HG02870 (cell line): ENCODE results near the gene PARM1.

ENCODE experiments used
- ATAC-seq: cut with Tn5 transposase; IDR thresholded peaks from one replicate; pipeline ENCODE4 v1.9.1; 2021; ENCODE audit warnings: mild to moderate bottlenecking, moderate library complexity; ENCODE audit not compliant: unreplicated experiment

Gene PARM1

GRCh38 chr4:74942251-74942917, 9.5 kb downstream of the PARM1 start:
- peak; percentile 30 for ATAC-seq

DNA sequence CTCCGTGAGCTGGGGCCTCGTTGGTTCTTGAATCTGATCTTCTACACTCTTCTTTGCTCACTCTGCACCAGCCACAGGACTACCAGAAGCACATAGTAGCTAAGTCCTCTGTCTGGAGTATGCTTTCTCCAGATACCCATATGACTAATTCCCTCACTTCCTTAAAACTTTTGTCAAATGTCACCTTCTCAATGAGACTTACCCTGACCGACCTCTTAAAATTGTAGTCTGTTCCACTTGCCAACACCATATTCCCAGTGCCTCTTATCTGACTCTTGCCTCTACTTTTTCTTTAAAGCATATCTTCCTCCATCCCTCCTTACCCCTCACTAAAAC, 10.0 kb downstream of the PARM1 start:
- ATAC-seq = peak; percentile 49

- ATAC-seq = peak; percentile 82
Measured at GRCh38 chr4:74944354-74944793, 11.5 kb downstream of the PARM1 start.

DNA sequence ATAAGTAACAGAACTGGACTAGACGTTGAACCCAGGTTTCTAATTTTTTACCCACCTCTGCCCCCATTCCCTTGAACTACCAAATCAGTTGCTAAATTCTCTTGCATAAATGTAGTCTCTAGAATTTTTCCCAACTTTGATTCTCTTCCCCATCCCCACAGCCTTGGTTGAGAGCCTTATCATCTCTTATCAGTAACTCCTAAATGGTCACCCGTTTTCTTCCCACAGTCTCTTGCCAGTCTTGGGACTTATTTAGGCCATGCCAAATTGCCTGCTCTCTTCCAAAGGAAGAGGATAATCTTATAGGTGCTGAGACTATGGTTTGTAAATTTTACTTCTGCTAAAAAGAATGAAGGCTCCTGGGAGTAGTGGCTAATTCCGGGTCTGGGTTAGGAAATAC, 13.3 kb downstream of the PARM1 start:
- no peak for ATAC-seq

GRCh38 chr4:74947798-74948197, 14.9 kb downstream of the PARM1 start:
- ATAC-seq = no peak

- ATAC-seq = no peak
Measured at GRCh38 chr4:74948236-74948635, 15.3 kb downstream of the PARM1 start.

GRCh38 chr4:74950200-74950599, 17.3 kb downstream of the PARM1 start:
- no peak for ATAC-seq

- ATAC-seq = no peak
Measured at GRCh38 chr4:74950882-74951281, 18.0 kb downstream of the PARM1 start.

DNA sequence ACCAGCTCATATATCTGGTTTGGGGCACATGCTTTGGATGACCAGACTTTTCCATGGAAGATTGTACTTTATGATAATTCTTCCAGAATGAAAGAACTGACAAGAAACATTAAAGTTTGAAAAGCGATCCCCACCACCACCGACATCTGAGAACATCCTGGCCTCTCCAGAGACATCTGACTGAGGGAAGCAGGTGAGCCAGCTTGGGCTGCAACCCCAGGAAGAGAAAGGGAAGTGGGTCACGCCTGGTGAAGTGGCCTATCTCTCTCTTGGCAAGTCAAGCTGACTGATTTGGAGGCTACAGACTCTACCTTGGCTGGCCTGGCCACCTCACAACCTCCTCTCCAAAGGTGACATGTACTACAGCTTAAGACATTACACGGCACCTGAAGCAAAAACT, 20.7 kb downstream of the PARM1 start:
- no peak for ATAC-seq

GRCh38 chr4:74958881-74959280, 26.0 kb downstream of the PARM1 start:
- no peak for ATAC-seq

DNA sequence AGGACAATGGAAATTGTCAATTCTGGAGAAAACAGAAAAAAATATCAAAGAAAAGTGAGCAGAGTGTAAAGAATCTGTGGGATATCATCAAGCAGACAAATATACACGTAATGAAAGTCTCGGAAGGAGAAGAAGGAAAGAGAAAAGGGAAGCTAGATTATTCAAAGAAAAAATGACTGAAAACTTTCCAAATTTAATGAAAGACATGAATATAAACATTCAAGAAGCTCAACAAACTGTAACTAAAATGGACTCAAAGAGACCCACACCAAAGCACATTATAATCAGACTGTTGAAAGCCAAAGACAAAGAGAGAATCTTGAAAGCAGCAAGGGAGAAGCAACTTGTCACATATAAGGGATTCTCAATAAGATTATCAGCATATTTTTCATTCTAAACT, 28.3 kb downstream of the PARM1 start:
- ATAC-seq = no peak

DNA sequence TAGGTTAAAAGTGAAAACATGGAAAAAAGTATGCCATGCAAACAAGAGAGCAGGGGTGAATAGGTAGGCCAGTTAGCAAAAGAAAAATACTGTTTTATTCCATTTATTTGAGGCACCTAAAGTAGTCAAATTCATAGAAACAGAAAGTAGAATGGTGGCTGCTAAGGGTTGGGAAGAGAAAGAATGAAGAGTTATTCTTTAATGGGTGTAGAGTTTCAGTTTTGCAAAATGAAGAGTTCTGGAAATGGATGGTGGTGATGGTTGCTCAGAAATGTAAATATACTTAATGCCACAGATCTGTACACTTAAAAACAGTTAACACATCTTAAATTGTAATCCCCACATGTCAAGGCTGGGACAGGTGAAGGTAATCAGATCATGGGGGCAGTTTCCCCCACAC, 29.7 kb downstream of the PARM1 start:
- no peak for ATAC-seq

GRCh38 chr4:74964311-74964710, 31.4 kb downstream of the PARM1 start:
- ATAC-seq = no peak

- ATAC-seq = no peak
Measured at GRCh38 chr4:74967324-74967723, 34.4 kb downstream of the PARM1 start.

DNA sequence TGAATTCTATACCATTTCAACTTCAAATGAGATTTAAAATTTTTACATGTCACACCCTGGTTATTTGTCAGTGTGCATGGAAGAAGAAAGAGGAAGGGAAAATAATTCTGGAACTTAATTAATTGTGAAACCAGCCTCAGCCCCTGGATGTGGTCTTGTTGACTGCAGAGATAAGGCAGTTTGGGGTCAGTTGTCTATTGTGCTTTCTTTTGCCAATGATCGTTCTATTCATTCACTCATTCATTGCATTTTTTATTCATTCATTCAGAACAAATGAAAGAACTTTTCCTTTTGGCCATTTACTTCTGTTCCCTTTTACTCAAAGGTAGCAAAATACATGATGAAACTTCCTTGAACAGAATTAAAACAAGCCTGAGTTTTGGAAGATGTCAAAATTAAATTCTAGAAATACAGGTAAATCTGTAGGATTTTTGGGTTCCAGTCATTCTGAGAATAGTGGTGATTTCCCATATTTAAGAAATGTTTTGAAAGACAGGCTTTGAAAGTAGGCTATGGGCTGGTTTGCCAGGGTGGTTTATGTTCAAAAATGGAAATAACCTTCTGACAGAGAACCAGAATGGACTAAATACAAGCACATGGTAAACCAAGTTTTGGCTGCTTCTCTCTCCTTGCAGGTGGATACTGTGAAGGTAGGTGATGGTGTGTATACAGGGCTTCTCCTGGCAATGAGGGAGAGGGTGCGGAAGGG, 35.7 kb downstream of the PARM1 start:
- ATAC-seq = peak; percentile 88

DNA sequence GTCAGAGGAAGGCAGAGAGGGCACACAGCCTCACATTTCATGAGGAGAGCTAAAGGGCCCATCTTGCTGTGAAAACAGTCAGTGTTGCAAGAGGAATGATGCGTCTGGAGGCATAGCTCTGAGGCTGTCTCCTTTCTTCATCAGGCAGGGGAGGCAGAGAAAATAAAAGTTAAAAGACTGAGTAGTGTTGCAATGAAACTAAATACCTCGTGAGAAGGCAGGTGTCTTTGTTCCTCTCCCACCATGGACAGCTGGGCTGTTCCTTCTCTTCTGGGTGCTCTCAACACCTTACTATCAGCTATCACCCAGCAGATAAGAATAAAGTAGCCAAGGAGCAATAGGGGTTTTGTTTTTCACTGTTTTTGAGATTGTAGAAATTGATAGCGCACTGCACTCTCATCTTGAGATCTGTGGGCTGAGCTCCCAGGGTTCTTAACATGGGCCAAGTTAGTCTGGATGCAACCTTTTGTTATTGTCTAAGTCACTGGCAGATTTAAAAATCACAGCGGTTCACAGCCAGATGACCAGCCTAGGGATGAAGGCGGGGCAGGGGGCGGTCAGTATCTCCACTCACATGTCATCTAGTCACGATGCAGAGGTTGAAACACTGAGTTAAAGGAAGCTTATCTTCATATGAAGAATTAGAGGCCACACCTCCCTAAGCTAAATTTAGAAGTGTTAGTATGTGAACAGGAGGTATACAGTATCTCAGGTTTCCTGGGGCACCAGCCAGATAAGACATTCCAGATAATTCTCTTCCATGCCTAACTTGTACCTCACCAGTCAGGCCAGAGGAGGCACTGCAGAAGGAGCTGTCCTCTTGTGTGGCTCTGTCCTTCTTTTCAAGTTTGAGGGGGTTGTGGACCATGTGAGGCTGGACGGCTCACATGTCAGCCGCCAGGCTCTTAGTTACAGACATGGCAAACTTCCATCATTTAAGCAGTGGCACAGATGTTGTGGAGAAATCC, 36.9 kb downstream of the PARM1 start:
- no peak for ATAC-seq

DNA sequence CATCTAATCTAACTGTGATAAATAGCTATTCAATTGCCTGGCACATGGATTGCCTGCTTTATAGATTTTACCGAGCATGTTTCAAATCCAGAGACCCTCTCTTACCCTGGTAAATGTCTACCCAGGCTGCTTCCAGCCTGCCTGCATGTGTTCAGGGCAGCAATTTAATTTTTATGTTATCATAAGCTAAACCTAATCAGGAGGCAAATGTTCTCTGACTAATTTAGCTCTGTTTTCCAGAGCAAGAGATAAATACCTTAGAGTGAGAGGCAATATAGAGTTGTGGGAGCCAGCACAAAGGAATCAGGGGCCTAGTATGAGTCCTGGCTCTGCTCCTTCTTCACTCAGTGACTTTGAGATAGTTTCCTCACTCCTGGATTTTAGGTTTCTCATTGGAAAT, 37.7 kb downstream of the PARM1 start:
- ATAC-seq = no peak

- ATAC-seq = no peak
Measured at GRCh38 chr4:74971862-74972261, 38.9 kb downstream of the PARM1 start.

DNA sequence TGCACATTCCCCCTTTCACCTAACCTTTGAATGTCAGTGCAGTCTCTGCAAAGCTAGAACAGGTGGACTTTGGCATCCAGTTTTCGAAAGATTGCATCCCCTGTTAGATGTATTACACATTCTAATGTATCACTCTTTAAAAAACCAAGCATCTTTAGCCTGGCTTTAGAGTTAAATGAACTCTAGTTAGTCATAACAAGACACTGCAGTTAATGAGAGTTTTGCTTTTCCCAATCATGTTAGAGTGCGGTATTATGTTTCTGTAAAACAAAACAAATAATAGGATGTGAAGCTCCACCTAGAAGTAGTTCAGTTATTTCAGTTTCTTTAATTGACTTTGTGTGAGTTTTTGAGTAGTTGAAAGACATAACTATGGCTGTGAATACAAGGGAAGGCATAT, 42.2 kb downstream of the PARM1 start:
- no peak for ATAC-seq

DNA sequence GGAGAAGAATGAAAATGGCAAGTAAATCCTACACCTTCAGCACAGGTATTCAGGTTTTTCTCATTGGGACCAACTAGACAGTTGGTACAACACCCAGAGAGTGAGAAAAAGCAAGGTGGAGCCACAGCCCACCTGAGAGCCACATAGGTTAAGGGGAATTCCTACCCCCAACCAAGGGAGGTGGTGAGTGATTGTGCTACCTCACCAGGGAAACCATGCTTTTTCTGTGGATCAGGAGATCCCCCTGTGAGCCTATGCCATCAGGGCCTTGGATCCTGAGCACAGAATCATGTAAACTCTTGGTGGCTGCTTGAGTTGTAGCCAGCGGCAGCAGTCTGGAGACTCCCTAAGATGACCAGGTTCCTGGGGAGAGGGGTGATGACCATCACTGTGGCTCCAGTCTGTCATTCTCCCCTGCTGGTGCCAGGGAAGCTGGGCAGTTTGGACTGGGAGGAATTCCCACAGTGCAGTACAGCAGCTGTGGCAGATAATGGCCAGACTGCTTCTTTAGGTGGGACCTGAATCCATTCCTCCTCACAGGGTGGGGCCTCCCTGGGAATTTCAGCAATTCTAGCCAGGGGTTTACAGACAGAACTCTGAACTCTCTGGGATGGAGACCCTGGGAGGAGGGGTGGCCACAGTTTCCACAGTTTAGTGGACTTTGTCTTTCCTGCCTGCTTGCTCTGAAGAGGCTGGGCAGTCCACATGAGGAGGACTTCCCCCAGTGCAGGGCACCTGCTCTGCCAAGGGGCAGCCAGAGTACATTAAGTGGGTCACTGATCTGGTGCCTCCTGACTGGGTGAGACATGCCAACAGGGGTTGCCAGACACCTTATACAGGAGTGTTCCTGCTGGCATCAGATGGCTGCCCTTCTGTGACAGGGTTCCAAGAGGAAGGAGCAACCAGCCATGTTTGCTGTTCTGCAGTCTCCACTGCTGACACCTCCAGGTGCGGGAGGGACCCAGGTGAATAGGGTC, 43.2 kb downstream of the PARM1 start:
- ATAC-seq = no peak
